Activated CD4-positive, alpha-beta T cell treated with anti-CD3 and anti-CD28 coated beads for 48 hours (primary cell): ENCODE data around the gene CCDC61.

ENCODE experiments used
- DNase-seq: peaks from one replicate; pipeline ENCODE4 v3.0.0-alpha.2; 2020

CCDC61 gene

GRCh38 chr19:46016426-46017094 lies 21.3 kb downstream of the CCDC61 start:
- peak; percentile 87 for DNase-seq

GRCh38 chr19:46017095-46017429 lies 21.8 kb downstream of the CCDC61 start:
- DNase-seq, result no peak

GRCh38 chr19:46017874-46018675 lies 22.8 kb downstream of the CCDC61 start:
- no peak for DNase-seq

- no peak for DNase-seq
Observed at GRCh38 chr19:46018729-46019251, 23.5 kb downstream of the CCDC61 start.

- no peak for DNase-seq
Observed at GRCh38 chr19:46019270-46019669, 24.0 kb downstream of the CCDC61 start.

GRCh38 chr19:46020819-46021125 lies 25.5 kb downstream of the CCDC61 start:
- no peak for DNase-seq

GRCh38 chr19:46021531-46022041 lies 26.3 kb downstream of the CCDC61 start:
- DNase-seq, result no peak

- DNase-seq, result no peak
Observed at GRCh38 chr19:46022061-46022430, 26.8 kb downstream of the CCDC61 start.

- DNase-seq, result no peak
Observed at GRCh38 chr19:46022431-46023310, 27.4 kb downstream of the CCDC61 start, which contains the start of gene PGLYRP1. Gene PGLYRP1, minus strand, starts transcription at chr19:46023053. Its CDS starts 32 bp downstream, at chr19:46023021.

GRCh38 chr19:46023311-46023779 lies 28.1 kb downstream of the CCDC61 start:
- no peak for DNase-seq

- no peak for DNase-seq
Observed at GRCh38 chr19:46025835-46026234, 30.6 kb downstream of the CCDC61 start.

- no peak for DNase-seq
Observed at GRCh38 chr19:46030812-46031550, 35.7 kb downstream of the CCDC61 start.

- no peak for DNase-seq
Observed at GRCh38 chr19:46031781-46032596, 36.7 kb downstream of the CCDC61 start.

GRCh38 chr19:46032597-46033025 lies 37.3 kb downstream of the CCDC61 start:
- DNase-seq, result no peak

GRCh38 chr19:46033401-46033800 lies 38.1 kb downstream of the CCDC61 start:
- no peak for DNase-seq

GRCh38 chr19:46035546-46035945 lies 40.3 kb downstream of the CCDC61 start:
- no peak for DNase-seq

GRCh38 chr19:46035986-46036743 lies 40.9 kb downstream of the CCDC61 start:
- no peak for DNase-seq

- DNase-seq, result no peak
Observed at GRCh38 chr19:46036744-46037128, 41.5 kb downstream of the CCDC61 start.

GRCh38 chr19:46040125-46040524 lies 44.9 kb downstream of the CCDC61 start:
- no peak for DNase-seq

- no peak for DNase-seq
Observed at GRCh38 chr19:46040952-46041500, 45.8 kb downstream of the CCDC61 start, which contains the start of gene IGFL4. Gene IGFL4, minus strand, starts transcription at chr19:46041002. Its CDS starts 40 bp downstream, at chr19:46040962.
